Activated CD4-positive, alpha-beta T cell treated with anti-CD3 and anti-CD28 coated beads, Interleukin-2, Interleukin-6, amounts not matched to agents 100 ng/mL and 50 ng/mL, durations not matched to agents 16 hours and 8 hours (primary cell): ENCODE results near the gene ZBTB24.

ENCODE experiments used
- DNase-seq: peaks from one replicate; pipeline ENCODE4 v3.0.0-alpha.2; 2020

The ZBTB24 gene

DNA sequence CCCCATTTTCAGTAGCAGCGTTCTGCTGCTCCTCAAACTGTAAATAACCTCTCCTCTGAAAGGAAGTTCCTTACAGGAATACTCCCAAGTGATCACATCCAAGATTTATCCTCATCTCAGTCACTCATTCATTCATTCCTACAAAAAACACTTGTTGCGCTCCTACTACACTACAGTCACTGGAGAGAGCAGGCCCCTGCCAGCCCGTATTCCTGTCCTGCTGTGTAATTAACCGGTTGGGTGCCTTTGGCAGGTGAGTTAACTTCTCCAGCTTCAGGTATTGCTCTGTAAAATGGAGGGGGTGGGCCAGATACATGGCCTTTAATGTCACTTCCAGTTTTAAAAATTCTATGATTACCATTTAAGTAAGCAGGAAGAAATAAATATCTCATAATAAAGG, 15.0 kb upstream of the ZBTB24 start:
- no peak for DNase-seq

DNA sequence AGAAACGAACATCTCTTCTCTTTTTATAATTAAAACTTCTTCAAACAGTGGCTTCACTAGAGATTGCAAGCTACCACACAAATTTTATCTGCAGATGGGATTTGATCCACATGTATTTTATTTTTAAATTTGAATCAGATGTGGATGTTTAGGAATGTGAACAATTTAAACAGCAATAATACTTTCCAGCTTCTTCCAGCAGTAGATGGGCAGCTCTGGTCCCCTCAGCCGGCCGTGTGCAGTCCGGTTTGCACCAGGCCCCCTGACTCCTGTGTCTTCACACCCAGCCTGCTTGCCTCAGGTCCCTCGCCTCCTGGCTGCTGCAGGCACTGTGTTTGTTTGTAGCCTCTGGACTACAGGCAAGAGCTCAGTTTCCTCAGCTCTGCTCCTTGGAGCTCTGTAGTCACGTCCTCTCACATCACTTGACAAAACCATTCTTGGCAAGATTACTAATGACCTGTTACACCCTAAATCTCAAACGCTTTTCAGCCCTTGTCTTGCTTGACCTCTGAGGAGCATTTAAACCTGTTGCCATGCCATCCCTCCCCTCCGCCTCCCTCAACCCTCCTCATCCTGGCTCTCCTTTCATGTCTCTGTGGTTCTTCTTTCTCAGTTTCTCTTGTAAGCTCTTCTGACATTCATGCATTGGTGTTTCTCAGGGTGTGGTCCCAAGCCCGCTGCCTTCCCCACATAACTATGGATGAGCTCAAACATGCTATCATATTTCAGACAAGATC, 13.2 kb upstream of the ZBTB24 start:
- no peak for DNase-seq

DNA sequence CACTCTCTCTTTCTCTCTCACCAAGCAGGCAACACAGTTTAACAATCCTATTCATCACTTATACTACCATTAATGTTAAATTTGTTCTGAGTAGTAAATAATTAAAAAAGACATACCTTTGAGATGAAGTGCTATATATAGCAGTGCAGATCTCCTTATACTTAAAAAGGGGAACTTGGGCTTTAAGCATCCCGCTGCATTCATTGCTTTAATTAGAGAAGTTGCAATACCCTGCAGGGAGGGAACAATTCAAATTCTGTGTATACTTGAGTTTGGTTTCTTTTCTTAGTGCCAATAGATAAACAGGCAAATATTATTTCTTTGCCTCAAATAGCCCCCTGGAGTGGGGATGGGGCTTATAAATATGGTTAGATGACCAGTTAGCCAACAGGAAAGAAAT, 10.8 kb upstream of the ZBTB24 start:
- DNase-seq = no peak

DNA sequence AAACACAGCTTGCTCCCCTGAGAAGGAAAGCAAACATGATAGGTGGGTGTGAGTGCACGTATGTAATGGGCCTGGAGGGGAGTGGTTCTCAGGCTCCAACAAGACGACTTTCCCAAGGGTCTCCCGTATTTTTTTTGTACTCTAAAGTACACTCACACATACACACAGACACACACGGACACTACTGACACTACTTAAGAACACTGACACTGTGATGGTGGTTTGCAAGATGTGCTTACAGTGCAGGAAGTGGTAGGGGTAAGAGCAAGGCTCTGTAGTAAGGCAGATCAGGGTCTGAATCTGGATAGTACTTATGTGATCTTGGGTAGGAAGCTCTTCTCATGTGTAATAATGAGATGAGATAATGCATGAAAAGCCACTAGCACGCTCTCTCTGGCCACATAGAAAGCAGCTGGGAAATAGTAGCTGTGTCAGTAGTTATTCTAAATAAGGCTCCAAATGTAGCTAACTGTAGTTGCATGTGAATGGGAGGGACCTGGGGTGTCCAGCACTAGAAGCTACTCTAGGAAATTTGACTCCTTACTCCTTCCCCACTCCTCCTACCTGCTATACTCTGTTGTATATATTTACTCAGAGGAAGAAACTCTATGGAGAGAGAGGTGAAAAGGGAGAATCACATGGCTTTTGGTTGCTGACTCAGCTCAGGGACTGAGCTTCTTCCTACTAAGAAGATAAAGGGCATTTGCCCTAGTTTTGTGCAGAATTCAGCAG, 8.4 kb upstream of the ZBTB24 start:
- peak; percentile 63 for DNase-seq

- no peak for DNase-seq
Measured at GRCh38 chr6:109490713-109491112, 7.7 kb upstream of the ZBTB24 start.

DNA sequence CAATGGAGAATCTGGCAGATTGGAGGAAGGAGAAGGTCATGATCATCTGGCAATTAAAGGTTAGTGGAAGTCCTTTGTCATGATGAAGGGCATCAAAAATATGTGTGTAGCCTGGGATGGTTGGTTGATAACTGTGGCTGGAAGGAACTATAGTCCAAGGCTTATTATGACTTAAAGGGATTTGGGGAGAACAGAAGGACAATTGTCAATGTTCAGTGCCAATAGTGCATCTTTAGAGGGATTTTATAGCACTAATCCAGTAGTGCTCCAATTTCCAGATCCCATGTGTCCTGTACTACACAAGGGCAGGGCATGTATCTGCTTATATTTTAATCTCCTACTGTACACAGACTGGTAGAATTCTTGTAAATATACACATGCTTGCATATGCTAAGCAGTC, 5.0 kb upstream of the ZBTB24 start:
- no peak for DNase-seq

DNA sequence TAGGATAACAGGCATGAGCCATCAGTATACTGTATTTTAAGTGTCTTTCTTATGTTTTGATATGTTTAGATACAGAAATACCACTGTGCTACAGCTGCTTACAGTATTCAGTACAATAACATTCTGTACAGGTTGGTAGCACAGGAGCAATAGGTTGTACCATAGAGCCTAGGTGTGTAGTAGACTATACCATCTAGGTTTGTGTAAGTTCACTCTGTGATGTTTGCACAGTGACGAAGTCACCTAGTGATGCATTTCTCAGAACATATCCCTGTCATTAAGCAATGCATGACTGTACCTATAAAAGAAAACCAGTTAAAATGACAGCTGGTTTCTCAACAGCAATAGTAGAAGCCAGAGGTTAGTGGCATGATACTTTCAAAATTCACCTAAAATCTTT, 3.0 kb upstream of the ZBTB24 start:
- DNase-seq = no peak

GRCh38 chr6:109485266-109485935, 2.4 kb upstream of the ZBTB24 start:
- DNase-seq = no peak

GRCh38 chr6:109484122-109484521, 1.1 kb upstream of the ZBTB24 start:
- no peak for DNase-seq

- no peak for DNase-seq
Measured at GRCh38 chr6:109483735-109484057, 677 bp upstream of the ZBTB24 start.

GRCh38 chr6:109480993-109481480, 2.0 kb downstream of the ZBTB24 start:
- no peak for DNase-seq

DNA sequence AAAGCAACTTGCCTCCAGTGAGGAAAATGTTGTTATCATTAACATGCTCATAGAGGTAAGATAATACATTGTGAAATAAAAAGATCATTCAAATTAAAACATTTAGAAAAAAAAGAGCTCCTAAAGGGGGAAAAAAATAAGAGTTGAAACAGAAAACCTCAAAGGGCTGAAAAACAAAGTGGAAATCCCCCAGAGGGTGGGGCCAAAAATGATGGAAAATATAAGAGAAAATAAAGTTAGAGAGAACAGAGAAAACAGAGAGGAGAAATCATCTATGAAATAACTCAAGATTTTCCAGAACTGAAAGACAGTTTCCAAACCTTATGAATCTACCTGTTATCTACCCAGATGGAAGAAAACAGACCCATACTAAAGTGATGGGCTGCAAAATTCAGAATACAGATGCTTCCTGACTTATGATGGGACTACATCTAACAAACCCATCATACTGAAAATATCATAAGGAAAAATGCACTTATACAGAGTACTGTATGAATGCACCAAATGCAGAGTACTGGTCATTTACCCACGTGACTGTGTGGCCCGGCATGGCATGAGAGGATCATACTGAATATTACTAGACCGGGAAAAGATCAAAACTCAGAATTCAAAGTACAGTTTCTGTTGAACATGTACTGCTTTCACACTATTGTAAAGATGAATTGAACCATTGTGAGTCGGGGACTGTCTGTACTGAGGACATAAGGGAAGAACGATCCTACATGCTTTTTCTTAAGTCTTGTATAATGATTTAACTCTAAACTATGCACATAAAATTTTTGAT, 4.0 kb downstream of the ZBTB24 start:
- DNase-seq = no peak

DNA sequence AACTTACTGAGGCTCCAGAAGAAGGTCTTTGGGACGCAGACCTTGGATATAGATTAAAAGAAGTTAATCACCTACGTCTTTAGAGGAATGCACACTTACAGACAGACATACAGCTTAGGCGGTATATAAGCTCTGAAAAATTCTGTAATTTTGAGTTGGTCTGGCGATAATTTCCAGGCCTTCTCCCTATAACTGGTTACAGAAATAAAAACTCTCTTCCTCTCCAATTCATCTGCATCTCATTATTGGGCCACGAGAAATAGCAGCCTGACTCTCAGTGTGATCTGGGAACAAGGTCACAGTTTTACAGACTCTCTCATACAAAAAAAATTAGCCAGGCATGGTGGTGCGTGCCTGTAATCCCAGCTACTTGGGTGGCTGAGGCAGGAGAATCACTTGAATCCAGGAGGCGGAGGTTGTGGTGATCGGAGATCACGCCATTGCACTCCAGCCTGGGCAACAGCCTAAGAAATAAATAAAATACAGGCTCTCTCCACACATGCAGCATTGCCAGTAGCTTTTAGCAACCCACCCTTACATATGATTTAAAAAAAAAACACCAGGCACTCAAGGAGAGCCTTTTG, 4.7 kb downstream of the ZBTB24 start:
- no peak for DNase-seq

- DNase-seq = no peak
Measured at GRCh38 chr6:109477725-109478124, 5.3 kb downstream of the ZBTB24 start.

DNA sequence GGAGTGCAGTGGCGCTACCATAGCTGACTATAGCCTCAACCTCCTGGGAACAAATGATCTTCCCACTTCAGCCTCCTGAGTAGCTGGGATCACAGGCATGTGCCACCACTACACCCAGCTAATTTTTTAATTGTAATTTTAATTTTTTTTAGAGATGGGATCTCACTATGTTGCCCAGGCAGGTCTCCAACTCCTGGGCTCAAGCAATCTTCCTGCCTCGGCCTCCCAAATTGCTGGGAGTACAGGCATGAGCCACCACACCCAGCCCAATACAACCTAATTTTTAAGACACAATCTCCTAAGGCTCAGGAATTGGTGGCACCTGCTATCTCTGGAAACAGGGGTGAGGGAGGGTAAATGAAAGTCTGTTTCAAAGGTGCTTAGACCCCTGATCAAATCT, 5.8 kb downstream of the ZBTB24 start:
- DNase-seq = no peak

GRCh38 chr6:109475625-109476024, 7.4 kb downstream of the ZBTB24 start:
- DNase-seq = no peak

- no peak for DNase-seq
Measured at GRCh38 chr6:109474995-109475394, 8.0 kb downstream of the ZBTB24 start.

GRCh38 chr6:109473120-109473519, 9.9 kb downstream of the ZBTB24 start:
- DNase-seq = no peak

GRCh38 chr6:109472132-109472995, 10.7 kb downstream of the ZBTB24 start:
- DNase-seq = no peak

GRCh38 chr6:109471105-109471810, 11.8 kb downstream of the ZBTB24 start:
- no peak for DNase-seq

- no peak for DNase-seq
Measured at GRCh38 chr6:109469591-109470189, 13.3 kb downstream of the ZBTB24 start.
